ENCODE data around the gene ACSF3. TPM values are rescaled to one million over a fixed set of nuclear protein-coding genes. Genes with fewer than 3 reads are reported as not detected.

Gene ACSF3
- total RNA-seq, 1 experiment from 2014 or later, result 30.8 TPM

DNA sequence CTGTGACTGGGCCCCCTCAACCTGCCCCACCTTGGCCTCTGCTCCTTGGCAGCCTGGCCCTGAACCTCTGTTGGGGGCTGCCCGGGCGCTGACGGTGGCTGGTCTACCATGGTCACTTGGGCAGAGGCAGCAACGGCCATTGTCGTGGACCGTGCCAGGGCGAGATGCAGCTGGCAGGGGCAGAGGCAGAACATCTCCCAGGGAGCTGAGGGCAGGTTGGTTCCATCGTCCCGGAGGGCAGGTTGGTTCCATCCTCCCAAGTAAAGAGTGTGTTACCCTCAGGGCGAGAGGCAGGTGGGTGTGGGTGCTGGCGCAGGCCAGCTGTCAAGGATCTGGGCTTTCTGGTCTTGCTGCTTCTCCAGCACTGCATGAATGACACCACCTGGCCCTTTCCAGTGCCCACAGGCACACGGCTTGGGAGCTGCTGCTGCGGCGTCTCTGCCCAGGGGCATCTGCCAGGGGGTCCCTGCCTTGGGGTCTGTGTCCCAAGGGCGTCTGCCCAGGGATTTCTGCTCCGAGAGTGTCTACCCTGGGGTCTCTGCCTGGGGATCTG lies 12.0 kb downstream of the ACSF3 start:
- ChIA-PET CTCF (no interaction called here), POLR2A (no interaction called here)
- no peaks in the 10 kb centered on the region for H3K9me3 ChIP-seq (ENCODE audit: control insufficient read depth, insufficient read depth, low read depth, low read length)
- no peak for ATAC-seq
- TF ChIP-seq, protein P1, sequence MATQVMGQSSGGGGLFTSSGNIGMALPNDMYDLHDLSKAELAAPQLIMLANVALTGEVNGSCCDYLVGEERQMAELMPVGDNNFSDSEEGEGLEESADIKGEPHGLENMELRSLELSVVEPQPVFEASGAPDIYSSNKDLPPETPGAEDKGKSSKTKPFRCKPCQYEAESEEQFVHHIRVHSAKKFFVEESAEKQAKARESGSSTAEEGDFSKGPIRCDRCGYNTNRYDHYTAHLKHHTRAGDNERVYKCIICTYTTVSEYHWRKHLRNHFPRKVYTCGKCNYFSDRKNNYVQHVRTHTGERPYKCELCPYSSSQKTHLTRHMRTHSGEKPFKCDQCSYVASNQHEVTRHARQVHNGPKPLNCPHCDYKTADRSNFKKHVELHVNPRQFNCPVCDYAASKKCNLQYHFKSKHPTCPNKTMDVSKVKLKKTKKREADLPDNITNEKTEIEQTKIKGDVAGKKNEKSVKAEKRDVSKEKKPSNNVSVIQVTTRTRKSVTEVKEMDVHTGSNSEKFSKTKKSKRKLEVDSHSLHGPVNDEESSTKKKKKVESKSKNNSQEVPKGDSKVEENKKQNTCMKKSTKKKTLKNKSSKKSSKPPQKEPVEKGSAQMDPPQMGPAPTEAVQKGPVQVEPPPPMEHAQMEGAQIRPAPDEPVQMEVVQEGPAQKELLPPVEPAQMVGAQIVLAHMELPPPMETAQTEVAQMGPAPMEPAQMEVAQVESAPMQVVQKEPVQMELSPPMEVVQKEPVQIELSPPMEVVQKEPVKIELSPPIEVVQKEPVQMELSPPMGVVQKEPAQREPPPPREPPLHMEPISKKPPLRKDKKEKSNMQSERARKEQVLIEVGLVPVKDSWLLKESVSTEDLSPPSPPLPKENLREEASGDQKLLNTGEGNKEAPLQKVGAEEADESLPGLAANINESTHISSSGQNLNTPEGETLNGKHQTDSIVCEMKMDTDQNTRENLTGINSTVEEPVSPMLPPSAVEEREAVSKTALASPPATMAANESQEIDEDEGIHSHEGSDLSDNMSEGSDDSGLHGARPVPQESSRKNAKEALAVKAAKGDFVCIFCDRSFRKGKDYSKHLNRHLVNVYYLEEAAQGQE (IDR thresholded peaks at IDR 0.05; ENCODE audit: insufficient read depth in 1 of 2, low read depth in 2 of 2, low read length in 1 of 2), result no peak
- TF ChIP-seq TCF7L2 (IDR thresholded peaks at IDR 0.05; ENCODE audit: low read depth, low read length), result no peak
- no peak for TF ChIP-seq SIN3A (IDR thresholded peaks at IDR 0.05; ENCODE audit: borderline replicate concordance, insufficient read depth, low read depth, low read length)
- TF ChIP-seq, protein P2, sequence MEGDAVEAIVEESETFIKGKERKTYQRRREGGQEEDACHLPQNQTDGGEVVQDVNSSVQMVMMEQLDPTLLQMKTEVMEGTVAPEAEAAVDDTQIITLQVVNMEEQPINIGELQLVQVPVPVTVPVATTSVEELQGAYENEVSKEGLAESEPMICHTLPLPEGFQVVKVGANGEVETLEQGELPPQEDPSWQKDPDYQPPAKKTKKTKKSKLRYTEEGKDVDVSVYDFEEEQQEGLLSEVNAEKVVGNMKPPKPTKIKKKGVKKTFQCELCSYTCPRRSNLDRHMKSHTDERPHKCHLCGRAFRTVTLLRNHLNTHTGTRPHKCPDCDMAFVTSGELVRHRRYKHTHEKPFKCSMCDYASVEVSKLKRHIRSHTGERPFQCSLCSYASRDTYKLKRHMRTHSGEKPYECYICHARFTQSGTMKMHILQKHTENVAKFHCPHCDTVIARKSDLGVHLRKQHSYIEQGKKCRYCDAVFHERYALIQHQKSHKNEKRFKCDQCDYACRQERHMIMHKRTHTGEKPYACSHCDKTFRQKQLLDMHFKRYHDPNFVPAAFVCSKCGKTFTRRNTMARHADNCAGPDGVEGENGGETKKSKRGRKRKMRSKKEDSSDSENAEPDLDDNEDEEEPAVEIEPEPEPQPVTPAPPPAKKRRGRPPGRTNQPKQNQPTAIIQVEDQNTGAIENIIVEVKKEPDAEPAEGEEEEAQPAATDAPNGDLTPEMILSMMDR (IDR thresholded peaks at IDR 0.05), result no peak
- no peak for TF ChIP-seq POLR2AphosphoS5 (IDR thresholded peaks at IDR 0.05; ENCODE audit: low read depth, low read length)
- no peak for DNase-seq (ENCODE audit: low read depth, low spot score)
- no peak overlapping the region for H3K27ac ChIP-seq (ENCODE audit: low read length)
- no peak overlapping the region for H3K4me3 ChIP-seq (ENCODE audit: low read depth in 2 of 2, low read length in 2 of 2)
- H3K27me3 ChIP-seq (ENCODE audit: control insufficient read depth, insufficient read depth, low read length), result no peaks in the 10 kb centered on the region
- H3K4me1 ChIP-seq (ENCODE audit: control insufficient read depth, insufficient read depth, low read length), result no peaks in the 10 kb centered on the region
- in situ Hi-C loops (cut with HindIII; ENCODE audit: low pct_unique_long_range_greater_than_20kb, low sequenced_read_pairs), result no loop called here
- no peaks in the 10 kb centered on the region for H3K36me3 ChIP-seq (ENCODE audit: control insufficient read depth, insufficient read depth, low read length)
- intact Hi-C loops (cut with micrococcal nuclease; ENCODE audit: unreplicated experiment), result no loop called here
- BruUV-seq (replicated peaks), result no TSS peak

DNA sequence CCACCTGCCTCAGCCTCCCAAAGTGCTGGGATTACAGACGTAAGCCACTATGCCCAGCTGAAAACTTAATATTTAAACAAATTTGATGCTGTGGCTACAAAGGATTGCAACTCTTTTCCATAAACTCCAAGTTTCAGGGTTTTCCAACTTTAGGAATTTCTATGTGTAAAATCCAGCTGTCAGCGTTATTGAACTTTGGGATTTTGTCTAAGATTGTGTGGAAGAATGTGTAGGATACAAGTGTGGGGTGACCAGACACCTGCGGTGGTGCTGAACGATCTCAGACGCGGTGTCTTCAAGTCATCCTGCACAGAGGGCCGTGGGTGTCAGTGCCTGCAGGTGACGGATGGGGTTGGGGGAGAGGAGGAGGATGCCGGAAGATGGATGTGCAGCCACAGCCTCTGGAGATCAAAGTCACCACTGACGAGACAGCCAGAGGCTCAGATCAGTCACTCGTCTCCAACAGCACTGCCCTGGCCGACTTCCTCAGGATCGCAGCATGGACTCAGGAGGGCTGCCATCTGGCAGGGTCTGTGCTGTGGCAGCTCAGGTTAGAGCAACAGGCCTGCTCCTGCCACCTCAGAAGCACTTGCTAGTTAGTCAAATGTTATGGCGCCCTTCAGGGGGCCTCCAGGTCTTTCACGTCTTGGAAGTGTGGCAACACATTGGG lies 13.0 kb downstream of the ACSF3 start:
- Histone ChIP-seq H3K4me3 (ENCODE audit: low read depth in 2 of 2, low read length in 2 of 2) (no peak overlapping the region), H3K27me3 (ENCODE audit: control insufficient read depth, insufficient read depth, low read length) (no peaks in the 10 kb centered on the region), H3K9me3 (ENCODE audit: control insufficient read depth, insufficient read depth, low read depth, low read length) (no peaks in the 10 kb centered on the region), H3K27ac (ENCODE audit: low read length) (no peak overlapping the region), H3K36me3 (ENCODE audit: control insufficient read depth, insufficient read depth, low read length) (no peaks in the 10 kb centered on the region), H3K4me1 (ENCODE audit: control insufficient read depth, insufficient read depth, low read length) (no peaks in the 10 kb centered on the region)
- intact Hi-C loops (cut with micrococcal nuclease; ENCODE audit: unreplicated experiment) (no loop called here), in situ Hi-C loops (cut with HindIII; ENCODE audit: low pct_unique_long_range_greater_than_20kb, low sequenced_read_pairs) (no loop called here)
- BruUV-seq (replicated peaks), result no TSS peak
- no peak for ATAC-seq
- DNase-seq (ENCODE audit: low read depth, low spot score), result no peak
- CTCF ChIA-PET, result no interaction called here
- POLR2A ChIA-PET, result no interaction called here
- TF ChIP-seq, protein P1 (IDR thresholded peaks at IDR 0.05; ENCODE audit: insufficient read depth in 1 of 2, low read depth in 2 of 2, low read length in 1 of 2), result no peak
- no peak for TF ChIP-seq SIN3A (IDR thresholded peaks at IDR 0.05; ENCODE audit: borderline replicate concordance, insufficient read depth, low read depth, low read length)
- no peak for TF ChIP-seq TCF7L2 (IDR thresholded peaks at IDR 0.05; ENCODE audit: low read depth, low read length)
- no peak for TF ChIP-seq POLR2AphosphoS5 (IDR thresholded peaks at IDR 0.05; ENCODE audit: low read depth, low read length)
- TF ChIP-seq, protein P2 (IDR thresholded peaks at IDR 0.05), result no peak

All from Panc1 (cell line).